ENCODE results near the gene FRAS1.

Gene FRAS1

DNA sequence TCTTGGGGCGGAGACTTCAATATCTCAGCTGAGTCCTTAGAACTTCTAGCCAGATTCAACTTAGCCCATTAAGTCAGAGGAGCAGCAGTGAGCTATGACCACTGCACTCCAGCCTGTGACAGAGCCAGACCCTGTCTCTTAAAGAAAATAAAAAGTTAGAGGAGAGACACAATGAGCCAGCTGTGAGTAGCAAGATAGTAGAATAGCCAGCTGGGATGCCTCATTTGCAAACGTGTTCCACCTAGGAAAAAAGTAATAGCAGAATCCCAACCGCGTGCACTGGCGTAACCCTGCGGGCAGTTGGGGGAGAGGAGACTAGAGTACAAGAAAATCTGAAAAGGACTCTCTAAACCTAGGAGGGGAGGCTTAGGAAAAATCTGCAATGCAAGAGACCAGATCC, 361.3 kb downstream of the FRAS1 start:
- no peak for DNase-seq
- peaks cover 53% of the 10 kb centered on the region for H3K36me3 Mint-ChIP-seq (ENCODE audit: low read depth)
- TF ChIP-seq, protein P1, sequence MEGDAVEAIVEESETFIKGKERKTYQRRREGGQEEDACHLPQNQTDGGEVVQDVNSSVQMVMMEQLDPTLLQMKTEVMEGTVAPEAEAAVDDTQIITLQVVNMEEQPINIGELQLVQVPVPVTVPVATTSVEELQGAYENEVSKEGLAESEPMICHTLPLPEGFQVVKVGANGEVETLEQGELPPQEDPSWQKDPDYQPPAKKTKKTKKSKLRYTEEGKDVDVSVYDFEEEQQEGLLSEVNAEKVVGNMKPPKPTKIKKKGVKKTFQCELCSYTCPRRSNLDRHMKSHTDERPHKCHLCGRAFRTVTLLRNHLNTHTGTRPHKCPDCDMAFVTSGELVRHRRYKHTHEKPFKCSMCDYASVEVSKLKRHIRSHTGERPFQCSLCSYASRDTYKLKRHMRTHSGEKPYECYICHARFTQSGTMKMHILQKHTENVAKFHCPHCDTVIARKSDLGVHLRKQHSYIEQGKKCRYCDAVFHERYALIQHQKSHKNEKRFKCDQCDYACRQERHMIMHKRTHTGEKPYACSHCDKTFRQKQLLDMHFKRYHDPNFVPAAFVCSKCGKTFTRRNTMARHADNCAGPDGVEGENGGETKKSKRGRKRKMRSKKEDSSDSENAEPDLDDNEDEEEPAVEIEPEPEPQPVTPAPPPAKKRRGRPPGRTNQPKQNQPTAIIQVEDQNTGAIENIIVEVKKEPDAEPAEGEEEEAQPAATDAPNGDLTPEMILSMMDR (IDR thresholded peaks at IDR 0.05): no peak
- no peak overlapping the region for H3K27ac Mint-ChIP-seq
- H3K9me3 Mint-ChIP-seq: no peaks in the 10 kb centered on the region
- H3K4me1 Mint-ChIP-seq: peaks cover 26% of the 10 kb centered on the region
- H3K4me3 Mint-ChIP-seq: no peak overlapping the region
- H3K27me3 Mint-ChIP-seq (ENCODE audit: low read depth, poor library complexity): no peaks in the 10 kb centered on the region

DNA sequence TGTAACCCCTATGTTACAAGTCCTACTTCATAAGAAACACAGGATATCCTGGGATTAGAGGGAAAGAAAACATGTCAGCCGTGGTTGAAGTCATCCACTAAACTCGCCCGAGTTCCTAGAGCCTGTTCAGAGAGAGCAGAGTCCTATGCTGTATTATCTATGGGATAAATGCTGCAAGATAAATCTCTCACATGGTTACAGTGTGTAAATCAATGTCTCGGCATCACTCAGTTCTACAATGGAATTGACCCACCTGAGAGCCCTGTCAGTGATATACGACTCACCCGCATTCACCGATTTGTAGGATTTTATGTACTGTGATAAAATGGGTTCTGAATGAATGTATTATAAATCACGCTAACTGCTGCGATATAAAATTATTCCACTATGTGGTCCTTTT, 366.7 kb downstream of the FRAS1 start:
- Mint-ChIP-seq H3K27ac (no peak overlapping the region), H3K4me1 (peaks cover 10% of the 10 kb centered on the region), H3K36me3 (ENCODE audit: low read depth) (peaks cover 41% of the 10 kb centered on the region), H3K9me3 (no peaks in the 10 kb centered on the region), H3K4me3 (no peak overlapping the region), H3K27me3 (ENCODE audit: low read depth, poor library complexity) (no peaks in the 10 kb centered on the region)
- TF ChIP-seq, protein P1 (IDR thresholded peaks at IDR 0.05): no peak
- DNase-seq: no peak

DNA sequence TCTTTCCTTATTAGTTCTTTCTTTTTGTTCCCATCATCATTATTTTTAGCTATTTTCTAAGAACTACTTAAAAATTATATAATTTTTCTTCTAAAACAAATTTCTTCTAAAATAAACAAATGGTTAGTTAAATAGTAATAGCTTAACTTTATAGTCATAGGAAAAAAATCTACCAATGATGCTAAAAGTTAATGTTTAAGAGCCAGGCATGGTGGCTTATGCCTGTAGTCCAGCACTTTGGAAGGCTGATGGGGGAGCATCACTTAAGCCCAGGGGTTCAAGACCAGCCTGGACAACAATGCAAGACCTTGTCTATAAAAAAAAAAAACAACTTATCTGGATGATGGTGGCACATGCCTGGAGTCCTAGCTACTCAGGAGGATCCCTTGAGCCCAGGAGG, 367.3 kb downstream of the FRAS1 start:
- no peaks in the 10 kb centered on the region for H3K9me3 Mint-ChIP-seq
- no peaks in the 10 kb centered on the region for H3K27me3 Mint-ChIP-seq (ENCODE audit: low read depth, poor library complexity)
- no peak for DNase-seq
- peaks cover 35% of the 10 kb centered on the region for H3K36me3 Mint-ChIP-seq (ENCODE audit: low read depth)
- no peak overlapping the region for H3K4me3 Mint-ChIP-seq
- H3K4me1 Mint-ChIP-seq: peaks cover 10% of the 10 kb centered on the region
- H3K27ac Mint-ChIP-seq: no peak overlapping the region
- TF ChIP-seq, protein P1 (IDR thresholded peaks at IDR 0.05): no peak

DNA sequence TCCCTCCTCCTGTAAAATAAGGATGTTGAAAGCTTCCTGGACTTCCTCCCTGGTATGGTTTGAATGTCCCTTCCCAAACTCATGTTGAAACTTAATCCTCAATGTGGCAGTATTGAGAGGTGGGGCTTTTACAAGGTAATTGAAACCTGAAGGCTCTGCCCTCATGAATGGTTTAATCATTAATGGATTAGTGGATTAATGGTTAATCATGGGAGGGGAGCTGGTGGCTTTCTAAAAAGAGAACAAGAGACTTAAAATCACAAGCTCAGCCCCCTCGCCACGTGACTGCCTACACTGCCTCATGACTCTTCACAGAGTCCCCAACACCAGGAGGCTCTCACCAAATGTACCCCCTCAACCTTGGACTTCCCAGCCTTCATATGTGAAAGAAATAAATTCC, 369.8 kb downstream of the FRAS1 start:
- Mint-ChIP-seq H3K4me1 (peaks cover 10% of the 10 kb centered on the region), H3K36me3 (ENCODE audit: low read depth) (peaks cover 26% of the 10 kb centered on the region), H3K27ac (no peak overlapping the region), H3K9me3 (no peaks in the 10 kb centered on the region), H3K4me3 (no peak overlapping the region), H3K27me3 (ENCODE audit: low read depth, poor library complexity) (no peaks in the 10 kb centered on the region)
- no peak for DNase-seq
- TF ChIP-seq, protein P1 (IDR thresholded peaks at IDR 0.05): no peak

DNA sequence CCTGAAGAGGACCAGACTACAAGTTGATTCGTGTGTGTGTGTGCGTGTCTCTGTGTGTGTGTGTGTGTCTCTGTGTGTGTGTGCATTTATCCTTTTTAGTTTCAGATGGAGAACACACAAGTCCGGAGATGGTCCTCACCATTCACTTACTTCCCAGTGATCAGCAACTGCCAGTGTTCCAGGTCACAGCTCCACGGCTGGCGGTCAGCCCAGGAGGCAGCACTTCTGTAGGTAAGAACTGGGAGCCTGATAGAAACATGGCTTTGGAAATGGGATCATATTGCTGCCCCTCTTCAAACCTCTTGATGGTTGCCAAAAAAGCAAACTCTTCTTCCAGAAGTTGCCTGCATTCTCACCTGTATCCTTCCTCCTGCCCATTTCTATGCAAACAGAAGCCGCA, 371.9 kb downstream of the FRAS1 start:
- no peaks in the 10 kb centered on the region for H3K27me3 Mint-ChIP-seq (ENCODE audit: low read depth, poor library complexity)
- H3K9me3 Mint-ChIP-seq: no peaks in the 10 kb centered on the region
- H3K4me3 Mint-ChIP-seq: no peak overlapping the region
- peaks cover 21% of the 10 kb centered on the region for H3K4me1 Mint-ChIP-seq
- H3K27ac Mint-ChIP-seq: no peak overlapping the region
- no peak for DNase-seq
- H3K36me3 Mint-ChIP-seq (ENCODE audit: low read depth): peaks cover 17% of the 10 kb centered on the region
- TF ChIP-seq, protein P1 (IDR thresholded peaks at IDR 0.05): no peak

DNA sequence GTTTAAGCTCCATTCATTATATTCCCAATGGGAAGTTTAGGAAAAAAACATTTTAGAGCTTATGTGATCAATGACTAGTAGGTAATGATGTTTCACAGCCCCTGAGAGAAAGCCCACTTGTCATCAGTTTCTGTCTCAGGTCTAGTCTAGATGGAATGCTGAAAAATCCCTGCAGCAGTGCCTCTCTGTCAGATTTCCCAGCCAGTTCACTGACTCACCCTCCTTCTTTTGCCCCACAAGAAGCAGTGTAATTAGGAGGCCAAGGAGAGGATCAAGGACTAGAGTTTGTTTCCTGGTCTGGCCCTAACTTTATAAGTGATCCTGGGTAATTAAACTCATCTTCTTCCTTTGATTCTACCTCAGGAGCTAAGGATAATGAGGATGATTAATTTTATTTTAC, 375.8 kb downstream of the FRAS1 start:
- no peak for DNase-seq
- peak overlapping the region; percentile 80 for H3K27ac Mint-ChIP-seq
- no peak overlapping the region for H3K4me3 Mint-ChIP-seq
- no peaks in the 10 kb centered on the region for H3K27me3 Mint-ChIP-seq (ENCODE audit: low read depth, poor library complexity)
- H3K36me3 Mint-ChIP-seq (ENCODE audit: low read depth): peaks cover 19% of the 10 kb centered on the region
- H3K9me3 Mint-ChIP-seq: no peaks in the 10 kb centered on the region
- peaks cover 11% of the 10 kb centered on the region for H3K4me1 Mint-ChIP-seq
- TF ChIP-seq, protein P1 (IDR thresholded peaks at IDR 0.05): no peak
